Measurements from ENCODE around the gene PDGFC.
"Not testable (repeated sequence)": the region's sequence is repeated elsewhere in the genome, so short reads cannot be mapped to it uniquely, and the experiment has no call there.

The PDGFC gene

DNA sequence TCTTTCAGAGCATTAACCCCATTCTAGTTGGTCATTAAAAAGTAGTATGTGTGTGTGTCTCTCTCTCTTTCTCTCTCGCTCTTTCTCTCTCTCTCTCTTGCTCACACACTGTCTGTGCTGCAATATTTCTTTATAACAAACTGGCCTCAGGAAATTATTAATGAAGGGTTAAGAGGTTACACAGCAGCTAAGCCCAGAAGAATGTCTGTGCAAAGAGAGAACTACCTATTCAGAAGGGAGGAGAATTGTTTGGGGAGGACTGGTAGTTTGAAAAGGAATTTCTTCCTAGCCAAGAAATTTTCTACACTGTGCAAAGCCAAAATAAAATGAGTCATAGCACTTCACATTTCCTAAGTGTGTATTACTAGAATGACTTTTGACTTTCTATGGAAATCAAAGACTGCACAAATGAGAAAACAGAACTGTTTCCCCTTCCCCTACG lies 22.2 kb downstream of the PDGFC start:
- no peak for DNase-seq

- no peak for DNase-seq
These were observed 22.9 kb downstream of the PDGFC start for GRCh38 chr4:156948738-156949137.

DNA sequence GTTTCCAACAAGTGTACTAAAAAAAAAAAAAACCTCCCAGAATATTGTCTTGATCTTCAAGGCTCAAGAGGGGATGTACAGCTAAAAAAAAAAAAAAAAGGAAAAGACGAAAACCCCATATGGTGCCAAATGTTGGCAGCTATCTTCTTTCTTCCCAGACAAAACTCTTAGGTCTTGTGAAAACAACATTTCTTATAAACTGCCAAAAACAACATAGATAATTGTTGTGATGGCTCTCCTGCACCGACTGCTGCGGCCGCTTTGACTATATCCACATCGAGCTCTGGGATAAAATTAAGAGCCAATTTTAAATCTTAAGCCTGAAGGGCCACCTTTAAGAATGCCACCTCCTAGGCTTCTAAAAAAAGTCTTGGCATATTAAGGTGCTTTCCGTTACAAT lies 23.5 kb downstream of the PDGFC start:
- no peak for DNase-seq

- no peak for DNase-seq
These were observed 24.8 kb downstream of the PDGFC start for GRCh38 chr4:156946516-156947424.

DNA sequence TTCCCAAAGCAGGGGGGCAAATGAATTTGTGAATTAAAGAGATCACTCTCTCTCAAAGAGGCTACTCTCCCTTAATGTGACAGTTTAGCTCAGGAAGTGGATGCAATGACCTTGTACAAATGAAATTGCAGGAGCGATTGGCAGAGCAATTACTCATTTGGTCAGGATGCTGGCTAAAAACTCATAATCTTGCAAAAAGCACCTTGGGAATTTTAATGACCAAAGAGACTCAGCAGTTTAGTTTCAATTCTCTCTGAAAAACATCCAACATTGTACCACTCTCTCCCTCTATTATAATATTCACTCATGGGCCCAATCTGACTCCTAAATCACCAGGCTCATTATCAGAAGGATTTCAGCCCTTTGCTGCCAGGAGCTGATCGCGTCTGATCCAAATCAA lies 26.1 kb downstream of the PDGFC start:
- no peak for DNase-seq

- no peak for DNase-seq
These were observed 28.6 kb downstream of the PDGFC start for GRCh38 chr4:156942991-156943390.

DNA sequence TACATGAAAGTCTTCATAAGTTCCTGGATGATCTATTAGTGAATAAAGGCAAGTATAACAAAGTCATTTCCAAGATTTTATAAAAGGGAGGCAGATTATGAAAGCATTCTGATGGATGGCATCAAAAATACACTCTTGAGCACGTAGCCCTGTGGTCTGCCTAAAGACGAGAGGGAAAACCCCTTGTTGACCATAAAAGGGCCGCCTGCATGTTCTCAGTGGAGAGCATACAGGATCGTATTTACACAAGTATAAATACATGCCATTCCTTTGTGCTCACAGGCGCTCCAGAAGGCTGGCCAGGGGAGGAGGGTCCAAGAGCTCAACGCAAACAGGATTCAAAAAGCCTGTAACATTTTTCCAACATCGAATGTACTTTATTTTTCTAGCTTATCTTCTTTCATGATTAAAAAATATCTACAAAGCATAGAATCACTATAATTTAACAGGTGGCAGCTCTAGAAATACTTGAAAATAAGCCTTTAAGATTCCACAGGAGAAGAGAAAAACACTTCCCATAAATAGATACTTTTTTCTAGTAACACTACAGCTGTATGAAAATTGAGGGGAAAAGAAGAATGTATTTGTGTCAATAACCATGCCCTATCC lies 29.6 kb downstream of the PDGFC start:
- DNase-seq: peak; percentile 1 to 62

GRCh38 chr4:156939801-156940200 lies 31.8 kb downstream of the PDGFC start:
- DNase-seq: no peak

DNA sequence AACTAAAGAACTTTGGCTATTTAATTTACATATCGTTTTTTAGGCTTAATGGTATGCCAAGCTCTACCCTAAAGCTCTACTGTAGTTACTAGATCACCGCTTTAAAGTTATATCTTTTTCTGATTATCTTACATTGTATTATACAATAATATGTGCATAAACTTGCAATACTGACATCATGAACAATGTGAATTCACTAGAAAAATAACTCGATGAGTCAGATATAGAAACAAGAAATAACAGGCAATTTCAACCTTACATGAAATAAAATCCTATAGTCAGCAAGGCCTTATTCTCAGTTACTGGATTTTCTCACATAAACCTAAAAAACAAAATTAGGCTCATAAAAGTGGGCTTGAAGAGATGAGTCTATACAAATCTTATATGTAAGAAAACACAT lies 32.5 kb downstream of the PDGFC start:
- DNase-seq: no peak

DNA sequence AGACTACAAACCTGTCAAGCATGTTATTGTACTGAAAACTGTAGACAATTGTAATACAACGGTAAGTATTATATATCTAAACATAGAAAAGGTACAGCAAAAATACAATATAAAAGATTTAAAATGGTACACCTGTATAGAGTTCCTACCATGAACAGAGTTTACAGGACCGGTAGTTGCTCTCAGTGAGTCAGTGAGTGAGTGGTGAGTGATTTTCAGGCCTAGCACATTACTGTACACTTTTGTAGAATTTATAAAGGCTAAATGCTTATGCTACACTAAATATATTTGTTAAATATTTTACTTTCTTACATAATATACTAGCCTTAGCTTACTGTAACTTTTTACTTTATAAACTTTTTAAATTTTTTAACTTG lies 37.4 kb downstream of the PDGFC start:
- DNase-seq: no peak

- DNase-seq: no peak
These were observed 37.9 kb downstream of the PDGFC start for GRCh38 chr4:156933633-156934258.

DNA sequence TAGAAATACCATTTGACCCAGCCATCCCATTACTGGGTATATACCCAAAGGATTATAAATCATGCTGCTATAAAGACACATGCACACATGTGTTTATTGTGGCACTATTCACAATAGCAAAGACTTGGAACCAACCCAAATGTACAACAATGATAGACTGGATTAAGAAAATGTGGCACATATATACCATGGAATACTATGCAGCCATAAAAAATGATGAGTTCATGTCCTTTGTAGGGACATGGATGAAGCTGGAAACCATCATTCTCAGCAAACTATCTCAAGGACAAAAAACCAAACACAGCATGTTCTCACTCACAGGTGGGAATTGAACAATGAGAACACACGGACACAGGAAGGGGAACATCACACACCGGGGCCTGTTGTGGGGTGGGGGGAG lies 39.2 kb downstream of the PDGFC start:
- not testable (repeated sequence) for DNase-seq

DNA sequence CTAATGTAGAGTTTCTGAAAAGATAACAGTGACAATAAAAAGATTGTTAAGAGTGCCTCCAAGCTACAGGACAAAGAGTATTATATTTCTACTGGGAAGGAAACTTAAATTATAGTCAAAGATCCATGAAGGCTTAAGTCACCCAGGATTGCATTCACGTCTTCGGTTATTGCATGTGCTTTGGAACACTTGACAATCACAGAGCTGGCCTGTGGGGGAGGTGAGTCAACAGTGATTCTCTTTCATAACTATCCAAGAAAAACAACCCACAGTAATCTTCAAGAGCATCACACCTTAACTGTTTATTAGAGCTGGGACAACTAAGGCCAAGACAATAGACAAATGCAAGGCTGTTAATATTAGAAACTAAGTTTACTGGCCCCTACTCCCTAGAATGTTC lies 40.3 kb downstream of the PDGFC start:
- no peak for DNase-seq

GRCh38 chr4:156929386-156930105 lies 42.1 kb downstream of the PDGFC start:
- no peak for DNase-seq

GRCh38 chr4:156924774-156925315 lies 46.8 kb downstream of the PDGFC start:
- no peak for DNase-seq

DNA sequence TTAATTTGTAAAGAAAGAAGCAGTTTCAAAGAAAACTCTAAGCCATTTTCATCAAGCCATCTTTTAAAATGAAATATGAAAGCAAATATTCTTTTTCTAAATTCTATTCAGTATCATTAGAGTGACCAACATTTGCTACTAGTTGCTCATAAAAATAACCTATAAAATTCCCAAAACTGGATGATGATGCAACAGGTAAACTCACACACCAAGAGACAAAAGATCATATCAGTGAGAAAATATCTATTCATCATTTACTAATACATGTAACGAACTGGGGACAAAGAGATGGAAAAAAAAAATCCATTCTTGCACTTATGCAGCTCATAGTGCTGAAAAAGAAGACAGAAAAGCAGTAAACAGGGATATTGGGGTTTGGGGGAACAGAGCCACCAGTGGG lies 48.1 kb downstream of the PDGFC start:
- no peak for DNase-seq

DNA sequence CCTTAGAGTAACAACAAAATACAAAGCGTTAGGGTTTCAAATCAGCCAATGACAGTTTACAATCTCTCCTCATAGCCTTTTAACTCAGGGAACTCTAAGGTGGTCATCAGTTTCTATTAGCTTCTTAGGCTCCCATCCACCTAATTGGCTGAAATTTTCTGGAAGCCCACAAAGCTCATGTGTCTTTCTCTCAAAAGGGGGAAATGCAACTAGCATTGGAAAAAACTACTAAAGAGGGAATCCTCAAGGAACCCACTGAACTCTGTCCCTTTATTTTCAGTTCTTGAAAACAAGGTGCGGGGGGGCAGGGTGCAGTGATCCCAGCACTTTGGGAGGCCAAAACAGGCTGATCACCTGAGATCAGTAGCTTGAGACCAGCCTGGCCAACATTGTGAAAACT lies 56.4 kb downstream of the PDGFC start:
- no peak for DNase-seq

- no peak for DNase-seq
These were observed 58.4 kb downstream of the PDGFC start for GRCh38 chr4:156913234-156913633.

DNA sequence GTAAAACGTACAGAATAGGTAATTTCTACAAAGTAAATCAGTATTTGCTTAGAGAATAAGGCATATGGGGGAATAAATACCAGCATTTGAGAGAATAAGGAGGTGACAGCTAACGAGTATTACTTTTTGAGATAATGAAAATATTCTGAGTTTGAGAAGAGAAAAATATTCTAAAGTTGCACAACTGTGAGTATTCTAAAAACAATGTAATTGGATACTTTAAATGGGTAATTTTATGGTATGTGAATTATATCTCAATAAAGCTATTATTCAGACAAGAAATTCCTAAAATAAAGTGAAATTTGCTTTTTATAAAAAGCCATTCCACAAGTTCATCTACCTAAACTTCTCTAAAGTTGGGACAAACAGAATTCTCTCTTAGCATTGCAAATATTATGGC lies 62.6 kb downstream of the PDGFC start:
- DNase-seq: no peak

DNA sequence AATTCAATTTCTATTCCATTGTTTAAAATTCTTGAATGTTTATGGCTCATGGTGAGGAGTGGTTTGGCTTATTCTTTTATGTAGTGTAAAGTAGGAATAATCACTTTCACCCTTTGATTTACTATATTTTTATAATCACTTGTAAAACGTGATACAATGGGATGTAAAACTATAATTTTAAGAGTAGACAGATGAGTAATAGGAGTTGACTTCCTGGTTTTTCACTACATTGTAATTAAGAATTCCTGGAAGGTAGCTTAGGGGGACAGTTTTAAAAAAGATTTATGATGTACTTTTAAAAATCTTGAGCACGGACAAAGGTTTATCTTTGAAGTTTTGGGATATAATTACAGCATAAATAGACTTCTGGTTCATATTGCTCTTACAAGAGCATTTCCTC lies 65.3 kb downstream of the PDGFC start:
- DNase-seq: no peak

GRCh38 chr4:156901871-156902270 lies 69.7 kb downstream of the PDGFC start:
- no peak for DNase-seq

DNA sequence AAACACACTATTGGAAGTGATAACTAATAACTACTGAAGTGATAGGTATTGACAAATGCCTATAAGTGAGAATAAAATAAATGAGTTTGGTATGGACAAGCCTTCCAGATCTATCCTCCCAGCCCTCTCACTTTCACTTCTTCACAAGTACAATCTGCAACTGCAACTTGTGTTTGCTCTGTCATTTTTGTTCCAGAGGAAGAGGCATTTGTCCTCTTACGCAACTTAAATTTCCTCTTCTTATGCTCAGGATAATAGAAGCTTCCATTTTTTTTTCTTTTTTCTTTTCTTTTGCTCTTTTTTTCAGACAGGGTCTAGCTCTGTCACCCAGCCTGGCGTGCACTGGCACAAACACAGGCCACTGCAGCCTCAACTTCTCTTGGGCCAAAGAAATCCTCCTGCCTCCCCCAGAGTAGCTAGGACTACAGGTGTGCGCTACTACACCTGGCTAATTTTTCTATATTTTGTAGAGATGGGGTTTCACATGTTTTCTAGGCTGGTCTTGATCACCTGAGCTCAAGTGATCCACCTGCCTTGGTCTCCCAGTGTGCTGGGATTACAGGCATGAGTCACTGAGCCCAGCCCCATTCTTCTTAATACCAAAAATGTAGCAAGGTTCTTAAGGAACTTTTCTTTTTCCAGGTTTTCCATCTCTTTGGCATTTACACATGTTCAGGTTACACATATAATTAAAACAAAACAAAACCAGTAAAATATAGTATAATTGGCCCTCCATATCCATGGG lies 73.1 kb downstream of the PDGFC start:
- DNase-seq: no peak
